NOMO-1 (cell line): ENCODE data around the gene KCNIP4.

Source experiments
- DNase-seq, 2 experiments: peaks; one replicate each; lab custom pipeline; 2025; ENCODE audit not compliant: unreplicated experiment in 2 of 2; lab: John Stamatoyannopoulos, UW

Gene KCNIP4

DNA sequence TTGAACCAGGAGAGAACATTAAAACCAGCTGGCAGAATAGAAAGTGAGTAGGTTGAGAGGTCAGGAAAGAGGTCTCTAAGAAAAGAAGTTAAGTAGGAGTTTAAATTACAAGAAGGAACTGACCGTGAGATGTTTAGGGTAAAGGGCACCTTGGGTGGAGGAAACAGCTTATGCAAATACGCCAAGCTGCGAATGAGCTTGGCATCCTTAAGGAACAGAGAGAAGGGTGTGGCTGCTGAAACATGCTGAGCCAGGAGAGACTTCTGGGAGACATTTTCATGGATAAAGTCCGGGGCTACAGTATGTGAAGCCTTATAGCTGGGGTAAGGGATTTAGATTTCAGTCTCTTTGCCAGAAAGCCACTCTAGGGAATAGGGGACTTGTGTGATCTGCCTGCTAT is 249.1 kb downstream of the KCNIP4 start:
- DNase-seq: no peak

DNA sequence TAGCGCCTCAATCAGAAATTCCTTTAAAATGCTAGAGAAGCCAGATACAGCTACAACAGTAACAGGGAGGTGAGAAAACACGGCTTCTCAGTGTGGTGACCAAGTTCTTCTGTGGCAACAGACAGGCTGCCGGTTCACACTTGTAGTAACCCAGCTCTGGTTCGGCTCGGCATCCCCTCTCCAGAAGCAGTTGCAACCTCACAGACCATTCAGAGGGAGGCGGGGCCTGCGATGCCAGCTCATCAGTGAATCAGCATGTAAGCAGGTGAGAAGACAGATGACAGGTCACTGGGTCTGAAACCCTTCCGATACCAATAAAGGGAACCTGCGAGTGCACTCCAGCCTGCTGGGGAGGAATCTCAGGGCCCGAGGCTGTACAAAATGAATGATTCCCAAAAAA is 251.0 kb downstream of the KCNIP4 start:
- DNase-seq: no peak

DNA sequence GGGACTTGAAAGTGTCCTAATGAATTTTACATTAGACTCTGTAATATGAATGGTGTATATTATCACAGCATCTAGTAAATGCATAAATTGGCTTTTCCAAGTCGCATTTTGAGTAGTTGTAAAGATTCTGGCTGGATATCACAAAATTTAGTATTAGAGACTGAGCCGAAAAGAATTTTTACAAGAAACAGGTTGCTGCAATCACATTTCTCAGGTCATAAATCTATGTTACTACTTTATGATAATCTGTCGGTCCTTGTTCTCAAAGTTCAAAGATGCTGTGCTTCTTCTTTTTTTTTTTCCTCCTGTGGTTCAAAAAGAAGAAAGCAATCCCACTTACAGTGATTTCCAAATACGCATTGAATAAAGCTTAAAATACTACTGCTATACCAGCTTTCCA is 253.4 kb downstream of the KCNIP4 start:
- DNase-seq: no peak

DNA sequence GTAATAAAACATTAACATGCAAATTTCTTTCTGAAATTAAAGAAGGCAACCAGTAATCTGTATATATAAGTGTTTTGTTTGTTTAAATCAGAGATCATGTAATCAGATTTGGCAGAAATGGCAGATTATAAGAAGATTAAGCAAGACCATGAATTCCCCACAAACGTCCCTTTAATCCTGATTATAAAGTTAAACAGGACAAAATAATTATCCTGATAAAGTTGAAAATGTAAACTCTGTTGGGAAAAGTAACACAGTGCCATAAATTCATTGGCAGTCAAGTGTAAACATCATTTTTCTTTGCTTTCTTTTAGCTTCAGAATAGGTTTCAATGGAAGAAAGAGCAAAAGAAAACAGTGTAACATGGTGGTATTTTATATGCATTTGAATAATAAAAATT is 256.3 kb downstream of the KCNIP4 start:
- DNase-seq: no peak

DNA sequence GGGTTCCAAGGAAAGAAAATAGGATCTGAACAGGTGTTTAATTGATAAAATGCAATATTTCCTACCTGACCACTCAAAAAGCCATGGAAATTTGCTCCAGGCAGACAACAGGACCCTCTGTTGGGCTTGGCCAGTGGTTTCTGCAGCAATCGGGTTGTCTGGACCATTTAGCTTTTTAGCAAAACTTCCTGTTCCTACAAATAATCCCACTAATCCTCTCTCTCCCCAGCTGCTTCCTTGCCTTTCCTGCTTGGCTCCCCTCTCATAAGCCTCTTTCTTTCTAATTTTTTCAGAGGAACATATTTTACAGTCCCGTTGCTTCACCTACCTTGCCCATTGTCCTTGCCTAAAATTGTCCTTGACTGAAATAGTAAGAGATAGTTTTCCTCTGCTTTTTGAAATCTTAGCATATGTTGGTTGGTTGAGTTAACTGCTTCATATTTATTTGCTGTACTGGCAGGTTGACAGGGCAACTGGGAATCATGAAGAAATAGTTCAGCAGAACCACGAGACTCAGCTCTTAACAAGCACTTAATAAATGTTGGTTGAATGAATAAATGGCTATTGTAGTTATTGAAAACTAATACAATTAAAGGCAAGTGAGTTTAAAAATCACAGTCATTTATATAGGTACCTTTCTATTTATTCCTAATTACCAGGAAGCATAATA is 259.8 kb downstream of the KCNIP4 start:
- no peak for DNase-seq

DNA sequence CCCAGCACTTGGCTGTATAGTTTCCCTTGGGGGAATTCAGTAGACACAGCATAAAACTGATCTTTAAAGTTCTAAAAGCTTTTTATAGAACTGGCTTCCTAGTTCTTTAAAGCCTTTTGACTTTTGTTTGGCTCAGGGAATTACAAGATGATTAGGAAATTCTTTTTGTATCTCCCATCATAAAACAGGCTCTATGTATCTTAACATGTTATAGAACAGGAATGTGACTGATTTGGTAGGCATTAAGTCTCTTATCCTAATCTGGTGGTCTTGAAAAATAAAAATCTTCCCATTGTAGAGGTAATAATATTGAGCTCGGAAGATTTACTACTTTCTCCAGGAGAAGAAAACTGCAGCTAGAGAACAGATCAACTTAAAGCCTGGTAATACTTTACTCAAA is 262.7 kb downstream of the KCNIP4 start:
- no peak for DNase-seq

DNA sequence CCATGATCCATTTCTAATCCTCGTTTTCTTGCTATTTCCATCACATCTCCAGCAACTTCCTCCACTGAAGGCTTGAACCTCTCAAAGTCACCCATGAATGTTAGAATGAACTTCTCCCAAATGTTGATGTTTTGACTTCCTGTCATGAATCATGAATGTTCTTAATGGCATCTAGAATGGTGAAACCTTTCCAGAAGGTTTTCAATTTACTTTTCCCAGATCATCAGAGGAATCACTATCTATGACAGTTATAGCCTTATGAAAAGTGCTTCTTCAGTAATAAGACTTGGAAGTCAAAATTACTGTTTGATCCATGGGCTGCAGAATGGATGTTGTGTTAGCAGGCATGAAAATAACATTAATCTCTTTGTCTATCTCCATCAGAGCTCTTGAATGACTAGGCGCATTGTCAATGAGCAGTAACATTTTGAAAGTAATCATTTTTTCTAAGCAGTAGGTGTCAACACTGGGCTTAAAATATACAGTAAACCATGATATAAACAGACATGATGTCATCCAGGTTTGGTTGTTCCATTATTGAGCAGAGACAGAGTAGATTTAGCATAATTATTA is 268.2 kb downstream of the KCNIP4 start:
- DNase-seq: no peak

DNA sequence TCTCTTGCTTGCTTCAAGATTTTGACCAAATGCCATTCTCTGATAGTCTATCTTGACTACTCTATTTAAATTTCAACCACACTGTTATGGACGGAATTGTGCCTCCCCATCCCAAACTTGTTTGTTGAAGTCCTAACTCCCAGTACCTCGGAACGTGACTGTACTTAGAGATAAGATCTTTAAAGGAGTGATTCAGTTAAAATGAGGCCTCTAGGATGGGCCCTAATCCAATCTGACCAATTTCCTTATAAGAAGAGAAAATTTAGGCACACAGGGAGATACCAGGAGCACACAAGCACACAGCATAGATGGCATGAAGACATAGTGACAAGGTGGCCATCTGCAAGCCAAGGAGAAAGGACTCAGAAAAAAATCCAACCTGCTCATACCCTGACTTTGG is 269.9 kb downstream of the KCNIP4 start:
- DNase-seq: no peak

DNA sequence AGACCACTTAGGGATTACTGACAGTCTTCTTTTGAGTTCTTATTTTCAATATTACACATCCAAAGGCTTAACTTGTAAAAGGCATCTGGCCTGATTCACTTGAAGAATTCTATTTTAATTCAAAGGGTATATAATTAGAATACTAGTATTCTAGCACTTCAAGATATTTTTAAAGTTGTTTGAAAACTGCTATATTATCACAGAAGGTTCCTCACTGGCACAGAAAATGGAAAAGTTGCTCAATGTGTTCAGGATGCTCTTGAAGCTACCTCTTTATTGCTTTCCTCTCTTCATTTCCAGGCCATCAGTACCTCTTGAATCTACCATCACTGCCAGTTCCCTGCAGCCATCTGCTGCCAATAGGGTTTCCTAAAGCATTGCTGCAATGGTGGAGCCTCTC is 271.4 kb downstream of the KCNIP4 start:
- no peak for DNase-seq

DNA sequence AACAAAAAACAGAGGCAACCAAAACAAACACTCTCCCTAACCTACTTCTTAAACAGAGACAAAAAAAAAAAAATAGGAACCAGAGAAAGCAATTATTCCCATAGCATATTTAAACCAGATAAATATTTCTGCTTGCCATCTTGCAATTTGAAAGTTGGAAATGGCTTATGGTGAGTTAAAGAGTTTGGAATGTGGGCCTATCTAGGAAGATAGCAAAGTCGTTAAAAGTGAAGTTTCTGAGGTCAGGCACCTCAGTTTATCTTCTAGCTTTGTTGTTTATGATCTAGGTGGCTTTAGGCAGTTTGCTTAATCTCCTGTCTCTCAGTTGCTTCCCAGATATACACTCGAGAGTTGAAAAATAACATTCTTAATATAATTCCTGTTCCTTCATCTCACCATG is 284.2 kb downstream of the KCNIP4 start:
- no peak for DNase-seq

DNA sequence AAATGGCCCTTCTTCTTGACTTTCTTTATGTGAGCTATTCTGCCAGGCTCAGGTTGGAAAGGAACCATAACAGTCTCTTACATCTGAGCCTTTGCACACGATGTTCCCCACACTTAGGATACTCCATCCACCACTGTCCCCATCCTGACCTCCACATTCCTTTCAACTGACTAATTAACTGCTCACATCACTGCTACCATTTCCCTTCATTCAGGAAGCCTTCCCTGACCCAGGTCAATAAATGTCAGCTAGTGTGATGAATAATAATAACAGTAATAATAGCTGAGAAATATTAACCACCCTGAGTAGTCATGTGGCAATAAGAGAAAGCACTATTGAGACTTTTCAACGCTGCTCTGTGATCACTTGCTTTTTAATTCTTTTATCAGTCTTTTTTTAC is 291.7 kb downstream of the KCNIP4 start:
- DNase-seq: no peak

DNA sequence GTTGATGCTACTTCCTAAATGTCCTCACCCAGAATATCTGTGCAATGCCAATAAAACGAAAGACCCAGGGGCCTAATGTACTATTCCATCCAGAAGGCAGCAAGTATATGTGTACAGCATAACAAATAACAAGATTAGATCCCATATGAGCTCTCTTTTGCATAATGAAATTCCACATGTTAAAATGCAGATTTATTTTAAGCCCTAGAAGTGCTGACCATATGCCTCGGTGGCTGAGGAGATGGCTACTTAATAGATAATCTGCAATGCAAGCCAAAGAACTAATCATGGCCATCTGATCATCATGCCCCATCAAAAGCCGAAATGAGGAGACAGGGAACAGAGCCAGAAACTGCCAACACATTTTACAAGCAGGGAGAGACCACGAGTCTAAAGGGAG is 293.5 kb downstream of the KCNIP4 start:
- no peak for DNase-seq

DNA sequence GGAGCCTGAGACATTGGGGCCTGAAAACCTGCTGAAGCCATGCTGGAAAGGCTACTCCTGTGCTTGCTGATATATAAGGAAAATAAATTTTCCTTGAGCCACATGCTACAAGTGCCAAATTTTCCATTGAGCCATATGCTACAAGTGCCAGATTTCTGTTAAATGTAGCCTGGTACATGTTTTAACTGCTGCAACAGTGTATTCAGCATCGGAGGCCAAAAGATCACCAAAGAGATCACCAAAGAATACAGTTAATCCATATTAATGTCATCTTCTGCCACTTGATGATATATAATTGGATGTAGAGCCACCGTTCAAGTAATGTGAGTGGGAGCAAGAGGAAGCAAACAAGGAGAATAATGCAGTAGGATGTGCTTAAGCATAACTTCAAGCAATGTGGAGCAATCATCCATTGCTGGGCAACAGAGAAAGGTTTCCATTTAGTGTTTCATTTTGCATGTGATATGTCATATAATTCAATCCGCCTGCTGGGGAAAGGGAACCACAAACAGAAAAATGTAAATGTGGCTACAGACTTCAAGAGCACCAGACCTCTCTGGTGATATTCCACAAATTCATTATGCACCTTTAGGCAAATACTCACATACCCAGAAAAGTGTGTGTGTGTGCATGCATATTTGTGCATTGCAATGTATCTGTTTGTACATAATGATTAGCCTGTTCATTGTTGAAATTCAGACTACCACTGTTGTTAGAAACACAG is 295.9 kb downstream of the KCNIP4 start:
- no peak for DNase-seq

DNA sequence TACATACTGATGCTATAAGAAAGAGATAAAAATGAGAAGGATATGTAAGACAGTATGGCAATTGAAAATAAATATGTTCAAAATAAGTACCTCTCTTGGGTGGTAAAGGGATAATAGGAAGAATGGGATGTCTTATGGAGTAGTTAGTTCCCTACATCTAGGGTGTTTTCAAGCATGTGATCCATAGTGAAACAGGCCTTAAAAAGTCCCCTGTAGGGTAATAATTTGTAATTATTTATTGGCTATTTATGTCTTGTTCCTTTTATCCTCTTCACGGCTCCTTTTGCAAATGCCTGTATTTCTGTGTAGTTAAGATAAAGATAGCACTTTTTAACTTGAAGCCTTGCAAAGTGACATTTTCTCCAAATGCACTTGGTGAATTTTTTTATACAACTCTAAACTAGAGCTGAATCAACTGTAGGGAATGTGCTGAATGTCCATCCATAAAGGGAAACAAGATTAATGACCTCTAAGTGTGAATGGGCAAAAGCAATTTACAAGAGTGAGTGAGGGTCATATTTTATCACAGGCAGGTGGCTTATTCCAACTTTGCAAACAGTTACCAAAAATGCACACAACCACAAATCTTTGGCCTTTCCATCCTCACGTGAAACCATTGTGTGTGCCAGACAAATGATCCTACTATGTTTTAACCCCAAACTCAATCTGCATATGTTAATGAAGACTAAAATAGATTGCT is 299.0 kb downstream of the KCNIP4 start:
- no peak for DNase-seq

DNA sequence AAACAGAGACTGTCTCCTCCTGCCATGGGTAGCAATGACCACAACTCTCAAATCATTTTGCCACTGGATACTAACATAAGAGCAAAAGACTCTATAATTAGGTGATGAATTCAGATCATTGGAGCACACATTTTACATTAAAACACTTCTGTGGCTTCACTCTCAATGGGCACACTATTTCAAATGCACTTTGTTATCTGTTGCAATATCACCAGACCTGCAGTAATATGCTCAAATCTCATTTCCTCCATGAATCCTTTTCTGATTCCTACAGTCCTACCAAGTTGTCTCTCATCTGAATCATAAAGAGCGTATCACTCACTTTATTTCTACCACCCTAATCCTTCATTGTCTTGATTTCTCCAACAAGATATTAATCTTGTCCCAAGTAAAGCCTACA is 302.8 kb downstream of the KCNIP4 start:
- no peak for DNase-seq

DNA sequence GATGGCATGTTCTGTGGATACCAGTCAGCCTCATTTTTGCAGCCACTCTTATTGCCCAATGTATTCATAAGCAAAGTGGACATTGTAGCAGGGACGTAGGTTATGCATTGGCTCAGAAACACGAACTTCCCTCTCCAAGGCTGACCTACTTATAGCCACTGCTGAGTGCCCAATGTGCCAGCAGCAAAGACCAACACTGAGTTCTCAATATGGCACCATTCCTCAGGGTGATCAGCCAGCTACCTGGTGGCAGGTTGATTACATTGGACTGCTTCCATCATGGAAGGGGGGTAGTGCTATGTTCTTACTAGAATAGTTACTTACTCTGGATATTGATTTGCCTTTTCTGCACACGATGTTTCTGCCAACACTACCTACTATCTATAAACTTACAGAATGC is 306.9 kb downstream of the KCNIP4 start:
- DNase-seq: no peak

DNA sequence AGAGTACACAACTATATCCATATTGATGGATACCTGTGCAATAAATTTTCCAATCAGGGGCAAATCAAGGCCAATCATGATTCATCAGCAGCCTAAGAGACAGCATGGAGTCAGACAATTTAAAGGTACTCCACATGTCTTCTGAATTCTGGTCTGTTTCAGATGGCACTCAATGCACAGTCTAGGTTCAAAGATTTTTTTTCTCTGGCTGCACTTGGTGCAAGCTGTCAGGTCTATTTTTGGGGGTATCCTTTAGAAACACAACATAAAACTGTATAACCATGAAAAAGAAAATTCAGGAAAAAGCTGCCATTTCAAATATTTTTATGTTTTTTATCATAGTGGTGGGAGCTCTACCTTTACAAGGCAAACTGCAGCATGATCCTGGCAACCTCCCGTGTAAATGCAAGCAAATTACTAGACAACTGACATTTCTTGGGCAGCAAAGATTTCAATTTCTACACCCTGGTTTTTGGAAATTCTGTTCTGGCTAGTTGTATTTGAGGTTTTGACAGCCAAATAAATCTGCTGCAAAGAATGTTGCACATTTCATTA is 310.3 kb downstream of the KCNIP4 start:
- DNase-seq: no peak

DNA sequence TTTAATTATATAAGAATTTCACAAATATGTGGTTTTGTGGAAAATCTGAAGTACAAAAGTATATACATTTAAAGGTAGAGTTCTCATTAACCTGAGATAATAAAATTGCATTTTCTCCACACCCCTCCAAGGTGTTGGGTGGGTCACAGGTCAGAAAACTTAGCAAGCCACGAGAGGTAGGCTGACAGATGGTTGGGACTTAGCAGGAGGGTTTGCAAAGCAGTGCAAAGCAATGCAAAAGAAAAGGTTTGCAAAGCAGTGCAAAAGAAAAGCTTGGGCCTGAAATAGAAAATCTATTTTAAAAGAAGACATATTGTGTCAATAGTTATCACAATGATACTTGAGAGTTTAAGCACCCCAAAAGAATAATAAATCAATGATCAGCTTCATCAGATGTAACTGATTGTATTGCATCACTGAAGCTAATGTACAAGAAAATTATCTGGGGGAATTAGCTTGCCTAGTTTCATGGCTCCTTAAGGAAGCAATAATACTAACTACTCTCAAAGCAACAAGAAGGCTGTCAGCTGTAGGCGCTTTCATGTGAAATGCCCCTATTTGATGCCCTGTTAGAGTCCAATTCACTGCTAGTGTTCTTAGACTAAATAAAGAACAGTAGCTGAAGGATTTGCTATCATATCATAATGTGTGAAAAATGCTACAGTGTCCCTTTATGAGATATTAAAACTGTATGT is 319.5 kb downstream of the KCNIP4 start:
- no peak for DNase-seq

DNA sequence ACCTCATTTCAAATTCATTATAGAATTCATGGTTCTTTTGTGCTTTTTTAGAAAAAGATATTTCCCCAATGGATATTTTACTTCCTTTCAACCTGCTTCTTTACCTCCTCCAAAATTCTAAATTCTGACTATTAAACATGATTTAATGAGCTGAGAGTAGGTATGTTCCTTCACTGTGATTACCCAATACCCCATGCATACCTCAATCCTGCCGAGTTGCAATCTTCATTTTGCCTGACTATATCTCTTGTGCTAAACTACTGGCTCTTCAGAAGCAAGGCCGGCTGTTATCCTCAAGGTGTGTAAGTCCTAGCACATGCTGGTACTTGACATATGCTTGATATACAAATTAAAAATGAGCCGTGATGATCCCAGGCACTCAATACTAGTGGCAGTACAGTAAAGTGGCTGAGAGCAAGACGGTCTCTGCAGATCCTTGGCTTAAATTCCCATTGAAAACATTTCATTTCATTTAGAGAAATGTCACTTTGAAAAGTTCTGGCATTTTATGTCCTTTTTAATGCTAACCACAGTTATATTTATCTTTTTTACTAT is 320.4 kb downstream of the KCNIP4 start:
- no peak for DNase-seq

DNA sequence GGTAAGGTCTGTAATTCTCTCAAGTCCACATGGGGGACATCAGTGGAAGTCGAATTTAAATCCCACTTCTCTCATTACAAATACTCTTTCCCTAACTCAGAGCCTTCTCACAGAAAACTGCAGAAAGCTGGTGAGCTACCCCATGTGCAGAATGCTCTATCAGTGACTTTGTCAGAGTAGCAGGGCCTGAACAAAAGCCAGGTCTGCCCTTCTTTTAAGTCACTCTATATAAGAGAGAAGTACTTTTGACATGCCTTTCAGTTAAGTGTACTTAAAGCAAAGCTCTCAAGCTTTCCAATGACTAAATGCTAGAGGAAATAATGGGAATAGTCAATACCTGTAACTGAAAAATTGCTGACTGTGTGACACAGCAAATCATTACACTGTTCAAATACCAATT is 323.1 kb downstream of the KCNIP4 start:
- no peak for DNase-seq

DNA sequence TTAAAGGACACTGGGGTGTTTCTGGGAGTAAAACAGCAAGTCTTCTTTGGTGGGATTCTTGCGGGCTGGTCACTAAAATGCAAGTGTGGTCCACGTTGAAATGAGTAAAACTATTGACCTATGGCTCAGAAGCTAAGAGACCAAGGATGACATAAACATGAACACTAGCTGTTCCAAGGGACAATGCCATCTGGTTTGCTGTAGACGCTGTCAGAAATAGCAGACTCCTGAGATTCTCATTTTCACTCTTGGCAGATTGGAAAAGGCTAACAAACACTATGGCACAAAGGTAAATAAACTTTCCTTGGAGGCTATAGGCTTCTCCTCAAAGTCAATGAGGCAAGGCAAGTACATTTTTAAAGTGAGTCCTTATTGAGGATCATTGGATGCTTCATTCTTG is 343.6 kb downstream of the KCNIP4 start:
- no peak for DNase-seq
